GM20000 (cell line): Measurements from ENCODE around the gene CDK5R1.
A peak's percentile ranks its signal among the peaks of the same experiment; 100 is the strongest.

Source experiments
- DNase-seq: peaks from one replicate; pipeline ENCODE4 v3.0.0; 2012; ENCODE audit warnings: low spot score
- CTCF ChIP-seq: IDR thresholded peaks from 2 replicates; pipeline ENCODE4 v1.5.1; 2012; ENCODE audit warnings: mild to moderate bottlenecking, control low read depth; ENCODE audit errors: extremely low read depth, missing control alignments

The CDK5R1 gene

GRCh38 chr17:32484041-32484461 is 2.7 kb upstream of the CDK5R1 start:
- TF ChIP-seq CTCF = no peak
- DNase-seq = no peak

- DNase-seq = no peak
- TF ChIP-seq CTCF = no peak
These were observed 2.2 kb upstream of the CDK5R1 start for GRCh38 chr17:32484628-32485027.

DNA sequence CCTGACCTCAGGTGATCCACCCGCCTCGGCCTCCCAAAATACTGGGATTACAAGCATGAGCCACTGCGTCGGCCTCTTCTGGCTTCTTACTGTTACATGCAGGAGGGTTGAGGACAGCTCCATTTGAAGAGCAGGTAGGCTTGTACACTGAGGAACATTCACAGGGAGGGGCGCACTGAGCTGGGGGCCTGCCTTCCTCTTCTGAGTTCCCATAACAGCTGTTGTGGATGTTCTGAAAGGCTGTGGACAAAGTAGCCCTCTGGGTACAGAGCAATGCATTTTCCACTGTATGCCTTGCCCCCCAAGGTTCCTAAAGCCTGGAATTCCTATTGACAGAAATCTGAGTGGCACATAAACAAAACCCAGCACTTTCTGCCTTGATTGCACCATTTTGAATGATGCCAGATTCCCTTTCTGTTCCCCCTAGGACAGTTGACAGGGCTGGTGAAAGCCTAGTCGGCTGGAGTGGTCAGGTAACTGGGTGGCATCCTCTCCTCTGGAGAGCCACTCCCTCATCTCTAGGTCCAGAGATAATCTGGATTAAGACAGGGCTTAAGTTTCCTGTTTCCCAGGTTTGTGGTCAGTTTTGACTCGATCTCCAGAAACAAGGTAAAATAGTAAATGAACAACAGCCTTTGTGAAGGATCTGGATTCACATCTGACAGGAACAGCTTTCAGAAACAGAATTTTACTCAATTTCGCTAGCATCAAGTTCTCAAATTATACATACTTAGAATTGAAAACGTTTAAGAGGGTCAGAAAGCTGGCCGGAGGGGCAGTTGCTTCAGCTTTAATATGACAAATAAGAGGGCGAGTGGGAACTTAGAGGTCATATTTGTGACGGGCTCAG is 1.3 kb upstream of the CDK5R1 start:
- no peak for TF ChIP-seq CTCF
- no peak for DNase-seq

GRCh38 chr17:32486111-32486700 is 587 bp upstream of the CDK5R1 start:
- DNase-seq = peak; percentile 95
- TF ChIP-seq CTCF = no peak

DNA sequence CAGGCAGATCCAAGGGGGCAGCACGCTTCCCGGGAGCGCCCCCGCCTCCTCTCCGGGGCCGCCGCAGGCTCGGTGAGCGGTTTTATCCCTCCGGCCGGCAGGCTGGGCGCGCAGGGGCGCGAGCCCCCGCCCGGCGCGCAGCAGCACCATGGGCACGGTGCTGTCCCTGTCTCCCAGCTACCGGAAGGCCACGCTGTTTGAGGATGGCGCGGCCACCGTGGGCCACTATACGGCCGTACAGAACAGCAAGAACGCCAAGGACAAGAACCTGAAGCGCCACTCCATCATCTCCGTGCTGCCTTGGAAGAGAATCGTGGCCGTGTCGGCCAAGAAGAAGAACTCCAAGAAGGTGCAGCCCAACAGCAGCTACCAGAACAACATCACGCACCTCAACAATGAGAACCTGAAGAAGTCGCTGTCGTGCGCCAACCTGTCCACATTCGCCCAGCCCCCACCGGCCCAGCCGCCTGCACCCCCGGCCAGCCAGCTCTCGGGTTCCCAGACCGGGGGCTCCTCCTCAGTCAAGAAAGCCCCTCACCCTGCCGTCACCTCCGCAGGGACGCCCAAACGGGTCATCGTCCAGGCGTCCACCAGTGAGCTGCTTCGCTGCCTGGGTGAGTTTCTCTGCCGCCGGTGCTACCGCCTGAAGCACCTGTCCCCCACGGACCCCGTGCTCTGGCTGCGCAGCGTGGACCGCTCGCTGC is 832 bp downstream of the CDK5R1 start:
- DNase-seq = peak; percentile 73
- no peak for TF ChIP-seq CTCF

GRCh38 chr17:32488177-32488542 is 1.4 kb downstream of the CDK5R1 start:
- DNase-seq = no peak
- no peak for TF ChIP-seq CTCF

DNA sequence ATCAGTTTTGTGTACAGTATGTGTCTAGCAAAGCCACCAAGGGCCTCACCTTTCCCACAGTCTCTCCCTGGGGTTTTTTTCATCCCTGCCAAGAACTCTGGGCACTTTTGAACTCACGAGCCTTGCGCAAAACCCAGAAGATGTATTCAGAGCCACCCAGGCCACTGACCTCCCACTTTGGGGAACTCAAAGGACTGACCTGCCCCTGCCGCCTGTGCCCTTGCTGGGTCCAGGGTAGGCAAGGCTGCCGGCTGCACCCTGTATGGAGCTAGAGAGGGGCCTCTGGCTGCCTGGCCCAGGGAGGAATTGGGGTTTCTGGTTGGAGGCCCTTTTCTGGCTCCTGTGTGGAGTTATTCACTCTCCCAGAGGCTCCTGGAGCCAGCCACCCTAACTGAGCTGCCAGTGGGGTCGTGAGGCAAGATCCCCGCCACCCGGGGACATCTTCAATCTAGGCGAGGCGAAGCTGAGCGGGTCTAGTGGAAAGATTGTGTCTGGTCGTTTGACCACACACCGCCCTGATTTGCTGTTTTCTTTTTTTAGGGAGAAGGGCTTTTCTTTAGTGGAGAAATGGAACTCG is 1.9 kb downstream of the CDK5R1 start:
- DNase-seq = no peak
- TF ChIP-seq CTCF = no peak
